OCI-LY7 (cell line): Measurements from ENCODE around the gene NBPF14. TPM values are rescaled to one million over a fixed set of nuclear protein-coding genes. Genes with fewer than 3 reads are reported as not detected.
A peak's percentile ranks its signal among the peaks of the same experiment; 100 is the strongest.

Experiments
- small RNA-seq: library from RNA; depleted of rRNA; stranded (forward); fragments of <200 nt; gene quantifications from one replicate; pipeline ENCODE3, GENCODE V24; 2014
- total RNA-seq, 2 experiments: library from RNA; depleted of rRNA in 1 of 2; stranded (reverse); fragments of >200 nt in 1 of 2; shearing (Covaris generic) in 1 of 2; gene quantifications; 2 replicates each; pipeline ENCODE4 v1.2.3, GENCODE V29; 2014 to 2022

The NBPF14 gene
- total RNA-seq, 2 experiments from 2014 or later: 14.4 to 25.9 TPM

Small RNAs within 50 kb of the gene (small RNA-seq; reads per million reads assigned to genes)
- 0.52 reads per million, percentile 7 among the genes with 10 or more reads in this experiment for gene RF00003

Other genes starting within 250 kb of the NBPF14 start
- gene PPIAL4G, start 112.7 kb downstream of the NBPF14 start, total RNA-seq (2014; rRNA removed; shearing (Covaris generic)): not detected in 2 replicates
- not detected in 2 replicates for gene PPIAL4G, start 112.7 kb downstream of the NBPF14 start, total RNA-seq (2022)
- gene NUDT4B, start 152.8 kb upstream of the NBPF14 start, total RNA-seq (2014; rRNA removed; shearing (Covaris generic)): 0.63 and 5.8 TPM in 2 replicates
- 0.63 TPM in 1 of 2 replicates, not detected in the other for gene NUDT4B, start 152.8 kb upstream of the NBPF14 start, total RNA-seq (2022)
- 42.8 and 52.2 TPM in 2 replicates for gene PDE4DIP, start 248.4 kb upstream of the NBPF14 start, total RNA-seq (2014; rRNA removed; shearing (Covaris generic))
- gene PDE4DIP, start 248.4 kb upstream of the NBPF14 start, total RNA-seq (2022): 37.5 and 51.6 TPM in 2 replicates